Mononuclear cell (primary cell): ENCODE results near the gene TSKS. TPM values are rescaled to one million over a fixed set of nuclear protein-coding genes. Genes with fewer than 3 reads are reported as not detected.

Experiments used
- H3K27me3 ChIP-seq: 2 replicates; pipeline ENCODE4 v1.6.0; 2011; ENCODE audit warnings: low read length, control low read depth; ENCODE audit not compliant: insufficient read depth
- H3K4me1 ChIP-seq: 2 replicates; pipeline ENCODE4 v1.5.1; 2011; ENCODE audit warnings: mild to moderate bottlenecking, low read length, control low read depth; ENCODE audit not compliant: insufficient read depth
- H3K4me3 ChIP-seq: 2 replicates; pipeline ENCODE4 v1.5.1; 2011; ENCODE audit warnings: mild to moderate bottlenecking, low read length, moderate library complexity
- H3K9me3 ChIP-seq: 2 replicates; pipeline ENCODE4 v1.5.1; 2011; ENCODE audit warnings: low read depth, mild to moderate bottlenecking, control low read depth, low read length
- total RNA-seq: library from RNA; depleted of rRNA; stranded (reverse); fragments of >200 nt; gene quantifications from one replicate; pipeline ENCODE4 v1.2.3, GENCODE V29; 2012

TSKS gene
- total RNA-seq, 1 donor = 0.31 TPM

DNA sequence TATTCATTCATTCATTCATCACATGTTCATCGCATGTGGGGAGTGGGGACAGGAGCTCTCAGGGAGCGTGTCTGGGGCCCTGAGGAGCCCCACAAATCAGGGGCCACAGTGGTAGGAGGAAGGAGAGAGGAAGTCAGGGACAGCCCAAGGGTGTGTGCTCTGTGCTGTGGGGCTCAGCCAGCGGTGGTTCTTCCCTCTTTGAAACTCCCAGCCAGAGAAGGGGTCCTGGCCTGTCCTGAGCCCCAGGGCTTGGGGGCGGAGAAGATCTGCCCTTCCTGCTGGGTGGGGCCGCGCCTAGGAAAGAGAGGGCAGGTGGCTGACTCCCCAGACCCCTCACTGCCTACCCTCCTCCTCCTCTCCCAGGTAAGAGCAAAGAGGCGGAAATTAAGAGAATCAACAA, 18.3 kb upstream of the TSKS start:
- Histone ChIP-seq H3K9me3 (no peaks in the 10 kb centered on the region), H3K4me3 (no peak overlapping the region), H3K4me1 (peaks cover 33% of the 10 kb centered on the region), H3K27me3 (no peaks in the 10 kb centered on the region)

DNA sequence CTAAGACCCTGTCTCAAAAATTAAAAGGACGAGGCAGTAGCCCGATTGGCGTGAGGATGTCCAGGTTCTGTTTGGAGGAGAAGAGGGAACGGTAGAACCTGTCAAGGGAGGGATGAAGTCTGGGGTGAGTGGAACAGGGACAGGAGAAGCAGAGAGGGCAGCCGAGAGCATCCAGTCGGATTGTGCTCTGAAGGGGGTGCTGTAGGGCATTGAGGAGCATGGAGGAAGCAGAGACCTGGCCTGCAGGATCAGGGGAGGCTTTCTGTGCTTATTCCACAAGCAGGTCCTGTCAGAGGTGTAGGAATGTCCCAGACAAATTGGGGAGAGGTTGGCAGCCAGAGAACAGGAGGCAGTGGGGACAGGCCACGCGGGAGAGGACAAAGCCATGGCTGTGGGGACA, 17.8 kb upstream of the TSKS start:
- no peaks in the 10 kb centered on the region for H3K9me3 ChIP-seq
- H3K4me3 ChIP-seq = no peak overlapping the region
- H3K27me3 ChIP-seq = no peaks in the 10 kb centered on the region
- peaks cover 33% of the 10 kb centered on the region for H3K4me1 ChIP-seq

DNA sequence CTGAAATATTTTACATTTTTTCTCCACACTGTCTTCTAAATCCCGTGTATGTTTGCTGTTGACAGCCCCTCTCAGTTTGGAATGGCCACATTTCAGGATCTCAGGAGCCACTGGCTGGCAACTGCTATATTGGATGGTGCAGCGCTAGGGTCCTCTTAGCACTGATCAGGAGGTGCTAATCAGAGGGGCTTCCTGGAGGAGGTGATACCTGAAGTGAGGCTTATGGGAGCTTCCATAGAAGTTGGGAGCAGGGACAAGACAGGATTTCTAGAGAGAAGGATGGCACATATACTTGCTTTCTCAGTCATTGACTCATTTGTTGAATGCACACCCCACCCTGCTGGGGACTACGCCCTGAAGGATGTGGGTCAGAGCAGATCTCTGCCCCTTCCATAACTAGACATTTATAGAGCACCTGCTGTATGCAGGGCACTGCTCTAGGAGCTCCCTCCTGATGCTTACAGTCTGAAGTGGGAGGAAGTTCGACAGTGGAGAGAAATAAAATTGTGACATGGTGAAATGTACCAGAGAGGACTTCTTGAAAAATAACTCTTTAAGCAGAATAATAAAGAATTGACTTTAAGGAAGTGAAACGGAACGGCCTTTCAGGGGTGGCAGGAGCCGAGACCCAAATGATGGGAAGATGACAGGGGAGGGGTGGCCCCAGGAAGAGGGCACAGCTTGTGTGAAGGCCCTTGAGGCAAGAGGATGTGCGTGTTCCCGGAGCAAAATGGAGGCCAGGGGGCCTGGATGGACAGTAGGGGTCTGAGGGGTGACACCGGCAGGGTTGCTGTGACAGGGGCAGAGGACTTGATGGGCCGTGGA, 16.8 kb upstream of the TSKS start:
- H3K4me1 ChIP-seq = peaks cover 33% of the 10 kb centered on the region
- H3K4me3 ChIP-seq = no peak overlapping the region
- H3K27me3 ChIP-seq = no peaks in the 10 kb centered on the region
- H3K9me3 ChIP-seq = no peaks in the 10 kb centered on the region

DNA sequence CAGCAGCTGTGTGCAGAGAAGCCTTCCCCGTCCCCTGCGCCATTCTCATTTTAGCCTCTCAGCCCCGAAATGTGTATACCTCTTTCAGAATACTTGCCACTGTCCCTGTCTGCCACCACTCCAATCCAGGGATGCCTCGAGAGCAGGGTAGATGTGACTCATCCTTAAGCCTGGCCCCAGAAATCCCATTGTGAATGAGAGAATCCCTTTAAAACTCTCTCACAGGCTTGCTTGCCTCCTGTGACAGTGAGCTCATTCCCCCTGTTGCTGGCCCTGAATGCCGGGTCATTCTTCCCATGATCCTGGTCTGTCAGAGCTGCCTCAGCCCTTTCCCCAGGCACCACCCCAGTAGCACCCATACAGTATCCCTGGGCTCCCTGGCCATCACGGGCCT, 13.3 kb upstream of the TSKS start:
- H3K27me3 ChIP-seq = no peaks in the 10 kb centered on the region
- no peaks in the 10 kb centered on the region for H3K9me3 ChIP-seq
- no peak overlapping the region for H3K4me3 ChIP-seq
- H3K4me1 ChIP-seq = peaks cover 41% of the 10 kb centered on the region

DNA sequence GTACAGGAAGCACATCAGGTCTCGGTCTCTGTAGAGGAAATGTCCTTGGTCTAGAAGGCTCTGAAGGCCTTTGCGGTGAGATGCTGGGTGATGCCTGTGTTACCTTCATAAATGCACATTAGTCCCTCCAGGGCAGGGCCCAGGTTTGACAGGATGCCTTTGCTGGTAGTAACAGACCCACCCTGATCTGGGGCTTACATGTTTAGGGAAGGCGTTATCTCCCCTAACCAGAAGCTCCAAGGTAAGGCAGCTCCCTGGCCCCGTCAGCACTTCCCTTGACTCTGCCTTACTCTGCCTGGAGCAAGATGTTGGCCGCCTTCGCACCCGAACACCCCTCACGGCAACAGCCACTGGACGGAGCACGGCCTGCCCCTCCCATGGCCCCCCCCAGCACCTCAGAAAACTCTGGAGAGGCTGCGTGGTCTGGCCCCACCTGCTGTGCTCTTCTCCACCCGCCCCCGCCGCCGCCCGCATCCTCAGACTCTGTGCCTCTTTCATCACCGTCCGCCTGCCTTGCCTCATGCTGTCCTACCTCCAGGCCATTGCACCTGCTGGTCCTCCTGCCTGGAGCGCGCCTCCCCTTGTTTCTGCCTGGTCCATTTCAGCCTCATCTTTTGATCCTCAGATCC, 12.8 kb upstream of the TSKS start:
- no peaks in the 10 kb centered on the region for H3K9me3 ChIP-seq
- peaks cover 36% of the 10 kb centered on the region for H3K4me1 ChIP-seq
- H3K27me3 ChIP-seq = no peaks in the 10 kb centered on the region
- H3K4me3 ChIP-seq = no peak overlapping the region

DNA sequence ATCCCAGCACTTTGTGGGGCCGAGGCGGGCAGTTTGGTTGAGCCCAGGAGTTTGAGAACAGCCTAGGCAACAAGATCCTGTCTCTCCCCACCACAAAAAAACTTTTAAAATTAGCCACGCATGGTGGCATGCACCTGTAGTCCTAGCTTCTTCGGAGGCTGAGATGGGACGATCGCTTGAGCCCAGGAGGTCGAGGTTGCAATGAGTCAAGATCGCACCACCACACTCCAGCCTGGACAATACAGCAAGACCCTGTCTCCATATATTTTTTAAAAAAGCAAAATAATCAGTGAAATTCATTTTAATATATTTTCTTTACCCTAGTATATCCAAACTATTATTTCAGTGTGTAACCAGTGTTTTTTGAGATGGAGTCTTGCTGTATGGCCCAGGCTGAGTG, 11.9 kb upstream of the TSKS start:
- peaks cover 27% of the 10 kb centered on the region for H3K4me1 ChIP-seq
- no peaks in the 10 kb centered on the region for H3K27me3 ChIP-seq
- H3K4me3 ChIP-seq = no peak overlapping the region
- H3K9me3 ChIP-seq = no peaks in the 10 kb centered on the region

DNA sequence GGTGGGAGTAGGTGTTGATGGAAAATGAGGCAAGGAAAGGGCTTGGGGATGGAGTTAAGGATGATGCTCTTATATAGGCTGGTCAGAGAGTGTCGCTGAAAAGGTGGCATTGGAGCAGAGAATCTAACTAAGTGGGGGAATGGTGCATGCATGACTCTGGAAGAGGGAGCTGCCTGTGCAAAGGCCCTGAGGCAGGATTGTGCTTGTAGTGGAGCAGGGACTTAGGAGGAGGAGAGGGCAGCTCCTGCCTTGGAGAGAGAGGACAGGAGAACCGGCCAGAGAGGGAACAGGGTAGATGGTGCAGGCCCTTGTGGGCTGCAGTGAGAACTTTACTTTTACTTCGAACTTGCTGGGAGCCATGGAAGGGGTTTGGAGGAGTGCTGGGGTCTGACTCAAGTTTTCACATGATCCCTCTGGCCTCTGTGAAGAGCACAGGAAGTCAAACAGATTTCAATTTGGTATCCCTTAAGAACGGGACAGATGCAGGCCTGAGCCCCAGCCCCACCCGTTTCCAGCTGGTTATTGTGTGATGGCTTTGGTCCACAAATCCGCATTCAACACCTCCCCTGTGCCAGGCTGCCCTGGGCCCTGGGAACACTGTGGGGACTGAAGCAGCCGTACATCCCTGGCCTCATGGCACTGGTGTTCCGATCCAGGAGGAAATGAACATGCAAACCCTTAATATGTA, 10.7 kb upstream of the TSKS start:
- Histone ChIP-seq H3K4me3 (no peak overlapping the region), H3K27me3 (no peaks in the 10 kb centered on the region), H3K4me1 (peaks cover 15% of the 10 kb centered on the region), H3K9me3 (no peaks in the 10 kb centered on the region)

DNA sequence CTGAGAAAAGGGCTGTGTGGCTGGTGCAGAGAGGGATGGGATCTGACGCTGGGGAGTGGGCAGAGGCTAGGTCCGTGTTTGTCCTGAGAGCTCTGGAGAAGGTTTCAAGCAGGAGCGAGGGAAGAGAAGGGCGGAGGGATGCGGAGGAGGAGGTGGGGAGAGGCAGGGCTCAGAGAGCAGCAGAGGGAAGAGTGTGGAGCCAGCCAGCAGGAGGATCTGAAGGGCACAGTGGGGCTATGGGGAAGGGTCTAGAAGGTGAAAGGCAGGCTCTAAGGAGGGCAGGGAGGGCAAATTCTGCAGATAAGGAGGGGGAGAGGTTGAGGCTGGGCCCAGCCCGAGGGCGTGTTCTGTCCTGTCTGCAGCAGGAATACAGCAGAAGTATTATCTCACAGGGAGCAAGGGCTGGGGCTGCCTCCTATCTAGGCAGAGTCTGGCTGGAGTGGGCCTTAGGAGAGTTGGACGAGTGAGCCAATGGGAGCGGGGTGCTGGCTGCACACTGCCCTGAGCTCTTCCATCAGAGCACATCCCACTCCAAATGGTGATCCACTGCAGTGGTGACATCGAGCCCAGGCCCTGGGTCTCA, 9.8 kb upstream of the TSKS start:
- H3K27me3 ChIP-seq = no peaks in the 10 kb centered on the region
- peaks cover 22% of the 10 kb centered on the region for H3K4me1 ChIP-seq
- no peak overlapping the region for H3K4me3 ChIP-seq
- H3K9me3 ChIP-seq = no peaks in the 10 kb centered on the region

DNA sequence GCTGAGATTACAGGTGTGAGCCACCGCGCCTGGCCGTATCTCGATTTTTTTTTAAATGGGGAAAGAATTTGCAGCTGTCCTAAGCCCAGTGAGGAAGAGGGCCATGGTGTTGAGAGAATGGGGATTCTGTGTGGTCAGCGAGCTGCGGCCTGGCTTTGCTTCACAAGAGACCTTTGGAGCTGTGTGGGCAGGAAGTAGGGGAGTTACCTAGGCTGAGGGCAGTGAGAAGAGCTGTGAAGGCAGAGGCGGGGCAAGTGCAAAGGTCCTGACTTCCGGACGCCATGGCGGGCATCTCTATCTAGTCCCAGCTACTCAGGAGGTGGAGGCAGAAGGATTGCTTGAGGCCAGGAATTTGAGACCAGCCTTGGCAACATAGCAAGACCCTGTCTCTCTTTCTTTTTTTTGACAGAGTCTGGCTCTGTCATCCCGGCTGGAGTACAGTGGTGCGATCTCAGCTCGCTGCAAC, 8.6 kb upstream of the TSKS start:
- no peaks in the 10 kb centered on the region for H3K9me3 ChIP-seq
- H3K4me3 ChIP-seq = no peak overlapping the region
- peaks cover 30% of the 10 kb centered on the region for H3K4me1 ChIP-seq
- no peaks in the 10 kb centered on the region for H3K27me3 ChIP-seq

DNA sequence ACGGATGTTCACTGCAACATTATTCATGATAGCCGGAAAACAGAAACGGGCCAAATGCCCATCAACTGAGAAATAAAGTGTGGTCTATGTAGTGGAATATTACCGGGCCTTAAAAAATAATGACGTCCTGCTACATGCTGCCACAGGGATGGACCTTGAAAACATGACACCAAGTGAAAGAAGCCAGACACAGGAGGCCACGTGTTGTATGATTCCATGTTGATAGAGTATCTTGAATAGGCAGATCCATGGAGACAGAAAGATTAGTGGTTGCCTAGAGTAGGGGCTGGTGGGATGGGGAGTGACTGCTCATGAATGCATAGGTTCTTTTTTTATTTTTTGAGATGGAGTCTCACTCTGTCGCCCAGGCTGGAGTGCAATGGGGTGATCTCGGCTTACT, 7.4 kb upstream of the TSKS start:
- H3K9me3 ChIP-seq = no peaks in the 10 kb centered on the region
- peaks cover 37% of the 10 kb centered on the region for H3K4me1 ChIP-seq
- no peaks in the 10 kb centered on the region for H3K27me3 ChIP-seq
- H3K4me3 ChIP-seq = no peak overlapping the region

DNA sequence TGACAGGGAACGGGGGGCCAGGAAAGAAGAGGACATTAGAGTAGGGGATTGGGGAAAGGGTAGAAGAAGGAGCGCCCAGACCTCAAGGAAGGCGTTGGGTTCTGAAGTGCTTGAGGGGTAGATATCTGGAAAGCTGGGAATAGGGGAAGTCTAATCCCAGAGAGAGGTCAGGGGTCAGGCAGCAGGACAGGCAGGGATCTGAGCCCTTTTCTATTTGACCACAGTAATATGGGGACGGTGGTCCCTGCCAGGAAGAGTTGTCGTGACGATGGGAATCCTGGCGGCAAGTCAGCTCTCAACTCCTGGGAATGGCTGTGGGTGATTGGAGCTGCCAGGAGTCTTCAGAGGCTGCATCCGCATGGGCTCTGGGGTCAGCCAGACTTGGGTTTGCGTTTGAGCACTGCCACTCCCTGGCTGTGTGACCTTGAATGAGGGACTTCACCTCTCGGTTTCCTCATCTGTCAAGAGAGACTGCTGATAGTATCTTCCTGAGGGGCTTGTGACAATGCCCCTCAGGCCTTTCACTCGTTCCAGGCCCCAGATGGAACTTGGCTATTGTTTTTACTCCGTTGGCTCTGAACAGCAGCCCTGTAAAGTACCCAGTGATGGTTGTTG, 5.0 kb upstream of the TSKS start:
- Histone ChIP-seq H3K4me1 (peaks cover 26% of the 10 kb centered on the region), H3K9me3 (no peaks in the 10 kb centered on the region), H3K27me3 (no peaks in the 10 kb centered on the region), H3K4me3 (peak overlapping the region; percentile 75)

DNA sequence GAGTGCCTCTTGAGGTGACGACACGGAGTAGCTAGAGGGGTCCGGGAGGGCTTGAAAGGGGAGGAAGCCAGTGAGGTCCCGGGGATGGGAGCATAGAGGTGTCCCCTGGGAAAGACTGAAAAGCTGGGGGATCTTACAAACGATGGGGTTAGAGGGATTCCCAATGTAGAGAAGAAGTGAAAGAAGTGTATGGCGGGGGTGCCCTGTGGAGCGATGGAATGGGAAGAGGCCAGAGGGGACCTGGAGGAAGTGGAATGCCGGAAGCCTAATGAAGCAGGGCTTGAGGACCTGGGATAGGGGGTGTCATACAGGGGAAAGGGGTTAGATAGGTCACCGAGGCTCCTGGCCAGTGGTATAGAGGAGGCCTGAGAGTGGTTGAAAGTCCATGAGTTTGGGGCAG, 4.3 kb upstream of the TSKS start:
- peak overlapping the region; percentile 75 for H3K4me3 ChIP-seq
- H3K9me3 ChIP-seq = no peaks in the 10 kb centered on the region
- H3K27me3 ChIP-seq = no peaks in the 10 kb centered on the region
- H3K4me1 ChIP-seq = peaks cover 26% of the 10 kb centered on the region

DNA sequence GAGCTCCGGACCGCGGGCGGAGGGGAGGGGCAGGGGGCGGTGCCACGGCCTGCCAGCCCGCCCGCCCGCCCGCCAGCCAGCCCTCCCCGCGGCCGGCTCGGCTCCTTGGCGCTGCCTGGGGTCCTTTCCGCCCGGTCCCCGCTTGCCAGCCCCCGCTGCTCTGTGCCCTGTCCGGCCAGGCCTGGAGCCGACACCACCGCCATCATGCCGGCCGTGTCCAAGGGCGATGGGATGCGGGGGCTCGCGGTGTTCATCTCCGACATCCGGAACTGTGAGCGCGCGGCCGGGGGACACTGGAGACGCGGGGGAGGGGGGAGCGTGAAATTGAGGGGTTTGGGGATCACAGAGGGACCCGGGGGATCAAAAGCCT, 3.8 kb upstream of the TSKS start, which contains the start of gene AP2A1:
Gene AP2A1 (plus strand): TSS at position 72 of the 370 bp plus-strand sequence. CDS start 133 bp downstream, at position 205.
- Histone ChIP-seq H3K4me1 (peaks cover 29% of the 10 kb centered on the region), H3K4me3 (peak within 1 kb of the TSS; percentile 75), H3K27me3 (no peaks in the 10 kb centered on the region), H3K9me3 (no peaks in the 10 kb centered on the region)

DNA sequence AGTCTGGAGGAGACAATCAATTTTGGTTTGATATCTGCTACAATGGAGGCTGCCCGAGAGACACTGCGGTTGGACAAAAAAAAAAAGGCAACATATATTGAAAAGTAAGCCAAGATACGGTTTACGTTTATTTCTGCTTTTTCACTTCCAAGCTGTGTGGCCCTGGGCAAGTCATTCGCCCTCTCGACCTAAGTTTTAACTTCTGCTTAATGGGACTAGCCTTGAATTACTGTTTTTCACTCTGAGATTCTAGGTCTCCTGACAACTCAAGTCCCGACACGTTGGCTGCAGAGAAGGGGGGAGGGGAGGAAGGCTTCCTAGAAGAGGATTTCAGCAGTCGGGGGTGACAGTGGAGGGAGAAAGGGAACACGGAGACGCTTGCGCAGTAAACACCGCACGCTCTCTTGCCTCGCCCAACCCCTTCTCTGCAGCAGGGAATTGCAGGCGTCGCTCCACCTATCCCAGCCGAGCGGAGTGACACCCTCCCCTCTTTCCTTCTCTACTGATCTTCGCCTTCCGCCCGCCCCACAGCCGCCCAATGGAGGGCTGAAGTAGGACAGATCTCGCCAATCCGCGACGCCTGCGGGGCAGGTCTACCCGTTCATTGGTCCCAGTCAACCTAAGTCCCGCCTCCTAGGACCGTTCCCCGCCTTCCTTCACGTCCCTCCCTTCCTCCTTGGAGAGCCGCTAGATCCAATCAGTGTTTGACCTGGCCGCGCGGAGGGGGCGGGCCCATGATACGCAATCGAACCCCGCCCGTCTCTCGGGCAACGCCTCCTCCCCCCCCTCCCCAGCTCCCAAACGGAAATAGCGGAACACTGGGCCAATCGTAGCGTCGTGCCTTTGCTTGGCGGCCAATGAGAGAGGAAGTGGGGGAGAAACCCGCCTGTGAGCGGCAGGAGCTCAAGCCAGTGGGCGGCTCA, 3.2 kb upstream of the TSKS start:
- peaks cover 30% of the 10 kb centered on the region for H3K4me1 ChIP-seq
- H3K4me3 ChIP-seq = peak overlapping the region; percentile 49
- no peaks in the 10 kb centered on the region for H3K27me3 ChIP-seq
- H3K9me3 ChIP-seq = no peaks in the 10 kb centered on the region
